K562 (cell line): ENCODE results near the gene DOCK4. TPM values are rescaled to one million over a fixed set of nuclear protein-coding genes. Genes with fewer than 3 reads are reported as not detected.

Experiments used
- ATAC-seq: fragments of 200-7000 bp; cut with Tn5 transposase; 3 replicates; pipeline ENCODE4 v1.9.1; 2020; ENCODE audit warnings: moderate library complexity
- BruUV-seq: library from RNA; stranded (reverse); fragments of 400-500 nt; replicated peaks from 2 replicates; lab custom pipeline; 2021; lab: Mats Ljungman, UMichigan
- CTCF ChIA-PET: fragments of 300-600 bp; formaldehyde crosslinking; extraction: SDS; loops from one replicate; lab custom pipeline; 2021; ENCODE audit warnings: low intra/inter-chr PET ratio; lab: Yijun Ruan, JAX
- POLR2A ChIA-PET: fragments of 300-600, 350-650 bp; sonication (Branson Sonifier 250); formaldehyde crosslinking; extraction: SDS; loops from one replicate; lab custom pipeline; 2021; ENCODE audit warnings: antibody characterized with exemption, inconsistent platforms; lab: Yijun Ruan, JAX
- DNase-seq, 4 experiments: peaks; one replicate each; pipeline versions ENCODE4 v3.0.0 to v3.0.0-alpha.2; 2011 to 2018; ENCODE audit warnings: low spot score in 3 of 4, mixed read lengths in 3 of 4; ENCODE audit errors: extremely low read depth in 1 of 4
- FAIRE-seq: peaks from 2 replicates; lab custom pipeline; 2011; peaks lifted over from hg19 to GRCh38; lab: Jason Lieb, UNC
- H2AFZ ChIP-seq: 2 replicates; pipeline ENCODE4 v1.6.0; 2011; ENCODE audit warnings: low read depth, low read length, control low read depth, inconsistent platforms
- H3K27ac ChIP-seq: fragments of 200-600 bp; 3 replicates; pipeline ENCODE4 v1.8.0; 2011; ENCODE audit warnings: low read depth, mild to moderate bottlenecking, control low read depth, inconsistent platforms, low read length, moderate library complexity, mixed read lengths; ENCODE audit errors: extremely low read depth
- H3K27me3 ChIP-seq, 2 experiments: fragments of 300-600 bp in 1 of 2; 2 replicates in 1 of 2; 3 replicates in 1 of 2; pipeline versions ENCODE4 v1.6.0 to v1.8.0; 2011; ENCODE audit warnings: inconsistent platforms in 2 of 2, low read length in 2 of 2, mild to moderate bottlenecking in 1 of 2, mixed read lengths in 1 of 2, moderate library complexity in 1 of 2; ENCODE audit not compliant: control insufficient read depth in 2 of 2, insufficient read depth in 2 of 2
- H3K36me3 ChIP-seq: fragments of 300-600 bp; 3 replicates; pipeline ENCODE4 v1.8.0; 2011; ENCODE audit warnings: mild to moderate bottlenecking, low read length, inconsistent platforms; ENCODE audit not compliant: control insufficient read depth, insufficient read depth
- H3K4me1 ChIP-seq, 2 experiments: fragments of 200-600 bp in 1 of 2; replicated peaks in 1 of 2; 2 replicates in 1 of 2; 3 replicates in 1 of 2; pipeline versions ENCODE4 v1.5.1 to v1.8.0; 2011; ENCODE audit warnings: inconsistent platforms in 2 of 2, low read length in 2 of 2, mild to moderate bottlenecking in 1 of 2, mixed read lengths in 1 of 2, moderate library complexity in 1 of 2; ENCODE audit not compliant: control insufficient read depth in 2 of 2, insufficient read depth in 2 of 2
- H3K4me2 ChIP-seq: 2 replicates; pipeline ENCODE4 v1.6.1; 2011; ENCODE audit warnings: low read length, control low read depth, inconsistent platforms, mixed read lengths; ENCODE audit not compliant: insufficient read depth
- H3K4me3 ChIP-seq: fragments of 200-600 bp; sonication (generic), shearing (Covaris generic); 2 replicates; pipeline ENCODE4 v1.5.1; 2016; ENCODE audit warnings: control low read depth, inconsistent platforms
- H3K79me2 ChIP-seq: fragments of 200-600 bp; 3 replicates; pipeline ENCODE4 v1.8.0; 2011; ENCODE audit warnings: low read length, inconsistent platforms; ENCODE audit not compliant: control insufficient read depth, insufficient read depth
- H3K9ac ChIP-seq, 2 experiments: 2 replicates each; pipeline versions ENCODE4 v1.6.0 to v1.6.1; 2011; ENCODE audit warnings: low read depth in 2 of 2, low read length in 2 of 2, control low read depth in 1 of 2, inconsistent platforms in 1 of 2, mild to moderate bottlenecking in 1 of 2, mixed read lengths in 1 of 2; ENCODE audit not compliant: insufficient read depth in 1 of 2
- H3K9me1 ChIP-seq: one replicate; pipeline ENCODE4 v1.6.0; 2011; ENCODE audit warnings: inconsistent platforms, mild to moderate bottlenecking, low read length, moderate library complexity; ENCODE audit not compliant: control insufficient read depth, insufficient read depth
- H3K9me3 ChIP-seq: replicated peaks from 2 replicates; pipeline ENCODE4 v1.5.1; 2011; ENCODE audit warnings: low read depth, low read length, inconsistent platforms; ENCODE audit not compliant: control insufficient read depth, insufficient read depth
- H4K20me1 ChIP-seq: replicated peaks from 2 replicates; pipeline ENCODE4 v1.6.1; 2011; ENCODE audit warnings: low read length, inconsistent platforms, mixed read lengths; ENCODE audit not compliant: control insufficient read depth, insufficient read depth
- CBX5 ChIP-seq: IDR thresholded peaks from 2 replicates; pipeline ENCODE4 v1.6.1; 2014; ENCODE audit warnings: low read depth, borderline replicate concordance
- CC2D1A ChIP-seq: fragments of 450-650 bp; IDR thresholded peaks from 2 replicates; pipeline ENCODE4 v1.6.1; 2017; ENCODE audit warnings: mild to moderate bottlenecking
- CREM ChIP-seq: IDR thresholded peaks from 2 replicates; pipeline ENCODE4 v1.6.1; 2014; ENCODE audit warnings: antibody characterized with exemption, low read depth
- HDAC1 ChIP-seq, 2 experiments: fragments of 450-650 bp; IDR thresholded peaks; 2 replicates each; pipeline ENCODE4 v1.6.1; 2016 to 2017; ENCODE audit warnings: inconsistent platforms in 1 of 2, mild to moderate bottlenecking in 1 of 2, moderate library complexity in 1 of 2
- HSF4 ChIP-seq: fragments of 250-450 bp; sonication (Bioruptor Pico); IDR thresholded peaks from 2 replicates; pipeline ENCODE4 v2.1.2; 2022; ENCODE audit warnings: mild to moderate bottlenecking, moderate library complexity, borderline replicate concordance
- L3MBTL2 ChIP-seq: fragments of 450-650 bp; IDR thresholded peaks from 2 replicates; pipeline ENCODE4 v1.6.1; 2016; ENCODE audit warnings: mild to moderate bottlenecking, moderate library complexity
- MAX ChIP-seq: sonication (generic); formaldehyde crosslinking; IDR thresholded peaks from 2 replicates; pipeline ENCODE4 v1.9.0; 2022; ENCODE audit warnings: mild to moderate bottlenecking, missing genetic modification reagents
- PCBP2 ChIP-seq: fragments of 200-400 bp; formaldehyde crosslinking; IDR thresholded peaks from 2 replicates; pipeline ENCODE4 v1.6.1; 2018; ENCODE audit warnings: low read length, low read depth, mild to moderate bottlenecking, moderate library complexity; ENCODE audit not compliant: poor library complexity, severe bottlenecking
- RBM39 ChIP-seq: fragments of 200-400 bp; formaldehyde crosslinking; optimal IDR thresholded peaks from 2 replicates; pipeline ENCODE3; 2018; ENCODE audit warnings: low read depth, low read length
- SMAD1 ChIP-seq: fragments of 150-350 bp; IDR thresholded peaks from 2 replicates; pipeline ENCODE4 v1.6.1; 2014; ENCODE audit warnings: low read length, low read depth; ENCODE audit not compliant: partially characterized antibody
- WGBS: fragments of 100-300 bp; shearing (Covaris generic); methylation state at CpG from one replicate; pipeline ENCODE4 v1.1.6; 2016; ENCODE audit warnings: low coverage, mixed read lengths; ENCODE audit not compliant: insufficient coverage; ENCODE audit errors: missing lambda C conversion rate; 5-methylcytosine and 5-hydroxymethylcytosine counted together
- in situ Hi-C: fragments of 300-500 bp; cut with MboI; formaldehyde crosslinking; loops from 4 replicates; pipeline ENCODE4 v1.15.0; 2018; ENCODE audit warnings: inconsistent platforms, mixed read lengths
- intact Hi-C: fragments of 100-400 bp; cut with micrococcal nuclease; formaldehyde crosslinking; loops from 2 replicates; pipeline ENCODE4 v1.14.2; 2022
- polyA plus RNA-seq, 8 experiments: library from polyadenylated mRNA; depleted of rRNA in 4 of 8; stranded (reverse) in 5 of 8; unstranded in 3 of 8; fragments of >200 nt; fragmentation: Nextera tagmentation in 2 of 8; fragmentation: Illumina TruSeq in 1 of 8; extraction: Ambion mirVana in 2 of 8; extraction: Trizol in 1 of 8; gene quantifications; 2 replicates each; pipeline versions ENCODE4 v1.2.1 to v1.2.3, GENCODE V29; 2011 to 2014; ENCODE audit warnings: inconsistent platforms in 1 of 8, missing spikeins in 1 of 8
- total RNA-seq, 7 experiments: library from RNA; depleted of rRNA in 6 of 7; stranded (reverse); fragments of >200 nt in 6 of 7; fragmentation: Illumina TruSeq in 2 of 7; extraction: Trizol in 2 of 7; gene quantifications; 2 replicates each; pipeline versions ENCODE4 v1.2.1 to v1.2.3, GENCODE V29; 2011 to 2021; ENCODE audit warnings: low replicate concordance in 1 of 7
- TF ChIP-seq, protein P1 (sequence below): fragments of 450-650 bp; conservative IDR thresholded peaks from 2 replicates; pipeline ENCODE4 v1.6.1; 2016; ENCODE audit warnings: missing genetic modification characterization, low read depth, mild to moderate bottlenecking, missing compliant biosample characterization, moderate library complexity

Gene DOCK4
- total and polyA plus RNA-seq, 9 of the 15 experiments (the other 6 are each of a cell fraction or from before 2014, with no cell fraction given): 0.42 to 5.7 (median 2.3) TPM

DNA sequence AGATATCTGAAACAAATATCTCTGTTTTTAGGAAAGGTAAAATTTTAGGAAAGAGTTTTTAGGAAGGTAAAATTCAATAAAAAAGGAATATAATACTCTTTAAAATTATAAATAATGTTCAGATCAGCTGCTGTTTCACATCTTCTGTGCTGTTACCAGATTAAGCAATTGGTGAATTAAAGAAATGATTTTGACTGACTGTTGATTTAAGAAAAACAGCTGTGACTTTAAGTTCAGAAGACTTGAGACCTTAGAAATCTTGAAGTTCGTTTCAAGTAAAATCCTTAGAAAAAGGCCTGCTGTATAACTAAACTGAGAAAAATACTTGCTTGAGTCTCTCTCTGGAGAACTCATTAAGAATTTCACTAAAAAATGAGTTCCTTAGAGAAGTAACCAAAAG, 250.6 kb downstream of the DOCK4 start (continued):
- TF ChIP-seq, protein P1, sequence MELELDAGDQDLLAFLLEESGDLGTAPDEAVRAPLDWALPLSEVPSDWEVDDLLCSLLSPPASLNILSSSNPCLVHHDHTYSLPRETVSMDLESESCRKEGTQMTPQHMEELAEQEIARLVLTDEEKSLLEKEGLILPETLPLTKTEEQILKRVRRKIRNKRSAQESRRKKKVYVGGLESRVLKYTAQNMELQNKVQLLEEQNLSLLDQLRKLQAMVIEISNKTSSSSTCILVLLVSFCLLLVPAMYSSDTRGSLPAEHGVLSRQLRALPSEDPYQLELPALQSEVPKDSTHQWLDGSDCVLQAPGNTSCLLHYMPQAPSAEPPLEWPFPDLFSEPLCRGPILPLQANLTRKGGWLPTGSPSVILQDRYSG (tag): no peak
- TF ChIP-seq CBX5 (no peak), CC2D1A (no peak), HDAC1 (IDR thresholded peaks at IDR 0.05) (no peak), SMAD1 (no peak), HSF4 (CRISPR knock-in tag) (no peak), MAX (no peak)

DNA sequence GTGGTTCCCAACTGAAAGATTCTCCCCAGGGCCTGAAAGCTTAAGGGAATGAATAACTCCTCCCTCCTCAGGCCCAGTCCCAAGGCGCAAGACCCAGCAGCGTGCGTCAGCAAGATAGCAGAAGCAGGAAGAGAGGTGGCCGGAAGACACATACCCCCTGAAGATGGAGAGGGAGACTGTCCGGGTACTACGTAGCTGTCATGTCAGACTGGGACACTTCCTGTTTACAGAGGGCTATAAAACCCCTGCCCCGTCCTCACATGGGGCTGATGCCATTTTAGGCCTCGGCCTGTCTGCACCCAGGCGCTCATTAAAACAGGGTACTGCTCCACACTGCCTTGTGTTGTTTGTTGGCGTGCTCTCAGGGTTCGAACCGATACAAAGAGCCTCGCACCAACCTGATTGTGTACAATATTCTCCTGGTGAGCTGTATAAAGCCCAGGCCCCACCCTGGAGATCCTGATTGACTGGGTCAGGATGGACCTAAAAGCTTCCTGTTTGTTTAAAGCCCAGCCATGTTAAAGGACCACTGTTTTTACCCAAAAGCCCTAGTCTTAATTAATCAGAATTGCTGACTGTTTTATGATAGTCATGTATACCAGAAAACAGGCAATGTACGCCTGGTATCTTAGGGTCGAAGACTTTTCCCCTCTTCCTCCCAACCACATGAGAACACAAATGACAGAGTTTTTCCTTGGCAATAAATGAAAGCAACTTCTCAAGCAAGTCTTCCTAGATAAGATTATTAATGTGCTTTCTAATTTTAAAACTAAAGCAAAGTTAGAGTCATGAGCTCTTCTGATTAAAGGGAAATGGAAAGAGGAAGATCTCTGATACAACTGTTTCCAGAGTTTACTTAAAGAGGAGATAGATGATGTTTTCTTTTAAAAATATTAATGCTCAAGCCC, 251.5 kb downstream of the DOCK4 start:
- BruUV-seq: no TSS peak
- Histone ChIP-seq H2AFZ (peak overlapping the region; percentile 89), H3K9ac (no peak overlapping the region), H3K4me3 (no peak overlapping the region), H3K27me3 (peaks cover 0 to 5% of the 10 kb centered on the region in 2 experiments; a peak in 2 of 5 replicates), H3K4me2 (peak overlapping the region; percentile 69), H3K9me1 (no peaks in the 10 kb centered on the region), H4K20me1 (no peaks in the 10 kb centered on the region), H3K27ac (no peak overlapping the region; the same call in 2 of the 3 replicates), H3K36me3 (no peaks in the 10 kb centered on the region), H3K79me2 (no peaks in the 10 kb centered on the region), H3K4me1 (peaks cover 0 to 2% of the 10 kb centered on the region in 2 experiments; a peak in 2 of 5 replicates), H3K9me3 (no peaks in the 10 kb centered on the region)
- FAIRE-seq: no peak
- CTCF ChIA-PET: no interaction called here
- DNase-seq: peak in 2 of 4 experiments; percentile 24 to 48
- POLR2A ChIA-PET: no interaction called here
- peak; percentile 91 for ATAC-seq
- in situ Hi-C loops (no loop called here), intact Hi-C loops (no loop called here)
- WGBS: 11% methylated on average over 15 of the region's 15 CpGs
- TF ChIP-seq L3MBTL2: peak; percentile 22; the same call in 1 of the 2 replicates
- TF ChIP-seq RBM39: no peak
- peak; percentile 39; the same call in 1 of the 2 replicates for TF ChIP-seq CREM
- no peak for TF ChIP-seq PCBP2
